ENCODE measurements around the gene TAOK3.

TAOK3 gene

DNA sequence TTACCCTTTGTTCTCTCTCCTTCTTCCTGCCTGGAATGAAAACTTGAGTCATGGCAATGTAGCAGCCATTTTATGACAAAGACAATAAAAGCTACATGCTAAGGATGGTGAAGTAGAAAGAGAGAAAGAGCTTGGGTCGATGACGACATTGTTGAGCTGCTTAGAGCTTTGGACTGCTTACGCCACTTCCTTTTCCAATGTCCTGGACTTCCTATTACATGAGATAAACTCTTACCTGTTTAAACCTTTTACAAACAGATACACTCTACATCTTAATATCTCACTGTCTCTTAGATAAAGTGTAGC lies 166.6 kb downstream of the TAOK3 start:
- no peak for DNase-seq (ENCODE audit: low read depth)

DNA sequence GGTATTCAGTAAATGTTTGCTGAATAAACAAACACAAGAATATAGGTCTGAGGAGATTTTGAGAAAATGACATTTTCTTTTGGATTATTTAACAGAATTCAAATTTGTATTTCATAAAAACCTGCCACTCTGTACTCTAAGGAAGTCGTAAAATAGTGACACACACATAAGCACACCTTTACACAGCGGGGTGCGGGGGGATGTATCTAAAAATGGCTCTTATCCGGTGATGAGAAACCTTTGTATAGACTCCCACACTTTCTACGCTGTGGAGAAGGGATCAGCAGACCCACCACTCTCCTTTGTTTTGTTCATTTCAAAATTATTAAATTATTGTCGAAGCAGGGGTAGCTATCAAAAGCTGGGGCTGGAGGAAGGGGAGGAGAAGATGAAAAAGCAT lies 178.7 kb downstream of the TAOK3 start:
- DNase-seq (ENCODE audit: low read depth) = no peak

DNA sequence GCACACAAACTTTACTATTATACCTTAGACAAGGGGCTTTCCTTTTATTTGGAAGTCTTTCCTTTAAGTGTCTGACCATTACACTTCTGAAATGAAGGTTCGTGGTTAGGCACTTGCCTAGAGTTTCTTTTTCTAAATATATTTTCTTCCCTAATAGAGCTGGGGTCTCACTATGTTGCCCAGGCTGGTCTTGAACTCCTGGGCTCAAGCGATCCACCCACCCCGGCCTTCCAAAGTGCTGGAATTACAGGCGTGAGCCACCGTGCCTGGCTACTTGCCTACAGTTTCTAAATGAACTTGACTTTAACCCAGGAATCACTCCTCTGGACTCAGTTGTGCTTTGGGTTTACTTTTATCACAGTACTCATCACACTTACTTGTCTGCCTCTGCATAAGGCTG lies 179.2 kb downstream of the TAOK3 start:
- DNase-seq (ENCODE audit: low read depth) = no peak

DNA sequence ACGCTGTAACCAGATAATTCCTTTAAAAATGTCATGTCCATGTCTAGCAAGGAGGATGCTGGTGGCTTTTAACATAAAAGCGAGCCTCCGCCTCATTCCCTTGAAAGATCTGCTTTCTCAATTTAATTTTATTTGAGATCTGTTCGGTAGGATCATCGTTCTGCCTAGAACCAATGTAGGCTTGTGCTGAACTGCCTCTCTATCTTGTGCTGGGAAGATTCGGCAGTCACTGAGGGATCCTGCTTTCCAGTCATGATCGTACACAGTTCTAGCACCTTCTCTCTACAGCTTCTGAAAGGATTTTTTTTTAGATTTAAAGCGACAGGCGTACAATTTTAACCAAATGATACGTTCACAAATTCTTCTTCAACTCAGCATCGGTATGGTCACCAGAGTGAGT lies 182.4 kb downstream of the TAOK3 start:
- DNase-seq (ENCODE audit: low read depth) = no peak

- no peak for DNase-seq (ENCODE audit: low read depth)
Observed at GRCh38 chr12:118189741-118190191, 182.9 kb downstream of the TAOK3 start.

GRCh38 chr12:118188690-118189371 lies 183.9 kb downstream of the TAOK3 start:
- no peak for DNase-seq (ENCODE audit: low read depth)

DNA sequence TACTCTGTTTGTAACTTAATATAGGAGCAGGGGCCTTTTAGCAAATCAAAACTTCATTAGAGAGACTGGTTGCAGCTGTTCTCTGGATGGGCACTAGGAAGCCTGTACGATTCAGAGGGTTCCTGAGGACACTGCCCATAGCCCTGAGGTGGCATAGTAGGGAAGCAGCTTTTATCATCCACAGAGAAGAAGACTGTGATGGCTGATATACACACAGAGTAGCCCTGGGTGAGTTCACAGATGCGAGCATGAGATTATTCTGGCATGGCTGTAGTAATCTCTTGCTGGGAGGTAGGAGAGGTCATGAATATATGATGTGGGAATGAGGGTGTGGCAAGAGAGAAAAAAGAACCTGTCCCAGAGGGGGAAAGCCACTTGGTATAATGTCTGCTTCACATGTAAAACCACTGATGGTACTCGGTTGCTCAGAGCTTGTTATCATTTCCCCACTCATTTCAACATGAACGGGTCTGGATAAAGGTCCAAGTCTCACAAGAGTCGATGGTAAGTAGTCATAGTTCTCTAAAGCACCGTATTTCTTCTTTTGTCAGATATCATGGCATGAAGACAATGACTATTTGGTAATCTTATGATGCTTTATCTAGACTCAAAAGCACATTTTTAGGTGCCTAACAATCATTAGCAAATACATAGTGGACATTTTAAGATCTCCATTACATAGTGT lies 184.8 kb downstream of the TAOK3 start:
- DNase-seq (ENCODE audit: low read depth) = no peak

- no peak for DNase-seq (ENCODE audit: low read depth)
Observed at GRCh38 chr12:118185602-118186397, 186.9 kb downstream of the TAOK3 start.

DNA sequence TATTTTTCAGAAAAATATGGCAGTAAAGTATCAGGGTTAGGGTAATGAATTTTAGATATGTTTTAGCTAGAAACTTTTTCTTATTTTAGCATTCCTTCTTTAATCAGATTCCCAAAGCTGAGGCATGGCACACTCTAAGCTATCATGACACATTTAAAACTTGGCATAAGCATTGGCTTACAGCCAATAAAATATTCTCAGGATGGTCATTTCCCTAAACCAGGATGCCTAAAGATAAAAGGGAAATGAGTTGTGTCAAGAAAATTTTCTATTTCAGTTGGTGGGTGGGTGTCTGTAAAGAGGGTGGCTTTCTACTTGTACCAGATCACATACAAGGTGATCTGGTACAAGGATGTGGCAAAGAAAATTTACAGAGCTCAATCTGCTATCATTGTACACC lies 189.0 kb downstream of the TAOK3 start:
- no peak for DNase-seq (ENCODE audit: low read depth)

DNA sequence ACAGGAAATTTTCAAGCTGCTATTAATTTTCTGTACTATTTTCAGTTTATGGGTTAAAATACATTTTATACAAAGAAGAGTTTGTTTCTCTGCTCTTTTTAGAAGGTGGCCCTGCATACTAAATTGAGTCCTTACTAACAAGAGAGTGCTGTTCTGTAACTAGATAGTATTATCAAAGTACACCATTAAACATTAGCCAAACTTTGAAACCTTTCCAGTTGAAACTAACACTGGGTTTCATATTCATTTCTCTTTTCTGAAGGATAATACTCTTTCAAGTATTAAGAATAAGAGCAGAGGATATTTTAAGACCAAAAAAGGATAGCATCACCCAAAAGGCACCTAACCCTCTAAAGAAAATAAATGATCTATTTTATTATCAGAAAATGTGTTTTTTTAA lies 189.6 kb downstream of the TAOK3 start:
- DNase-seq (ENCODE audit: low read depth) = no peak

DNA sequence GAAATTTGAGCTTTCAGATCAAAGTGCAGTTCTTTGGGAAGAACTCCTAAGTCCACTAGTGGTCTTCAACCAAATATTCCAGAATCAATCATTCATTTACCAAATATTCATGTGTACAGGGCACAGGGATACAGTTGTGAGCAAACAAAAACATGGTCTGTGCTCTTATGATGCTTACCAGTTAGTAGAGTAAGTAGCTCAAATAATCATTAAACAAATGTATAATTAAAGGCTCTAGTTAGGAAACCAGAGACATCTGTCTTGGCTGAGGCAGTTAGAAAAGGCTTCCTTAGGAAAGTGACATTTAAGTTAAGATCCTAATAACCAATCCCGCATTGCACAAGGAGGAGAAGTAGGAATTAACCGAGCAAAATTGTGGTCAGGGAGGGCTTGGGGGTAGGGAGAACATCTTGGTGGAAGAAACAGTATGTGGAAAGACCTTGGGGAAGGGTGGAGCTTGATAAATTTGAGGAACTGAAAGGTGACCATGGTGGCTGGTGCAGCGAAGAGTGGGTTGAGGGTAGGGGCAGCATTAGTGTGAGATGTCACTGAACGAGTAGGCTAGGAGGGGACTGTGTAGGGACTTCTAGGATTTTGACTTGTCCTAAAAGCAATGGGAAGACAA lies 196.8 kb downstream of the TAOK3 start:
- DNase-seq (ENCODE audit: low read depth) = no peak

GRCh38 chr12:118166946-118167345 lies 205.8 kb downstream of the TAOK3 start:
- DNase-seq (ENCODE audit: low read depth) = no peak

GRCh38 chr12:118164798-118165486 lies 207.8 kb downstream of the TAOK3 start:
- DNase-seq (ENCODE audit: low read depth) = no peak

GRCh38 chr12:118160536-118160935 lies 212.2 kb downstream of the TAOK3 start:
- DNase-seq (ENCODE audit: low read depth) = no peak

DNA sequence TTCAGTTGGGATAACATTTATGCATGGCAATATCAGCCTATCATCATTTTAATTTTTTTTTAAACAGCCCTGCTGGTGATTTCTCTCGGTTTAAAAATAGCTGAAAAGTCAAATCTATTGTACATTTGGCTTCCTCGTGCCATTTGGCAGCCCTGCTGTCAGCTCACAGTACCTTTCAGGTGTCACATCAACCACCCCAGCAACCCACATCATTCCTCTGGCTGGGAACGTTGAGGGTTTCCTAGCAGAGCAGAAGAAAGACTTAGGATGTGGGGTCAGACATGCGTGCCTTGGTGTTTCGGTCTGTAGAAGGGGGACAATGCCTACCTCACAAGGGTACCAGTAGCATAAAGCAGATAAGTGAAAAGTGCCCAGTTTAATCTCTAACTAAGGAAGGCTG lies 221.0 kb downstream of the TAOK3 start:
- DNase-seq (ENCODE audit: low read depth) = no peak

DNA sequence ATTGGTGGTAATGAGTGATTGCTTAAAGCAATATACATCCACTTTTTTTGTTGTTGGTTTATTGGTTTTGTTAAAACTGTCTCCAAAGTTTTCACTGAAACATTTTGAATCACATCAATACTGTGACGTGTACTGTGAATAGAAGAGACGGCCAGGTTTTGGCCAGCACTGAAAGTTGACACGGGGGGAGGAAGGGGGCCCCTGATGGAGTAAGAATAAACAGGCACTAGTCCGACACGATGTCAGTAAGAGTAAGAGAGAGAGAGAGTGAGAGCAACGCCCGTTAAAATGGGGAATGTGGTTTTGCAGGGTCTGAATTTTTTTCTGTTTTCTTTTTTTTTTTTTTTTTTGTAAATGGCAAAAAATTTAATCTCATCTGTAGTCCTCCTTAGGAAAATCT lies 222.1 kb downstream of the TAOK3 start:
- DNase-seq (ENCODE audit: low read depth) = no peak

DNA sequence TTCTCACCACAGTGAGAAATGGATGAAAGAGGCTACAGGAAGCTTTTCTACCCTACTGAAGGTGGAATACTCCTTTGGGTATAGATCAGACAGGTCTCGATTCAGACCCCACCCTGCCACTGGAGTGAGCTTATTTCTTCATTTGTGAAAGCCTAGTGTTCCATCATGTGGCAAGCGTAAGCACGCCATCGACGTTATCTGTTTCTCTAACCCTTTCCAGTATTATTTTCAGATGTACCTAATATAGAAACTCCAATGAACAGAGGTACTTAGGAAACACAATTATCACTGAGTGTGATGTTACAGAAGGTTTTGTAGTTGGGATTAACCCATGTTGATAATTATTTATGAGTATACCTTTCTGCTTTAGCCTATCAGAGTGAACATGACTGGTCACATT lies 224.4 kb downstream of the TAOK3 start:
- no peak for DNase-seq (ENCODE audit: low read depth)

DNA sequence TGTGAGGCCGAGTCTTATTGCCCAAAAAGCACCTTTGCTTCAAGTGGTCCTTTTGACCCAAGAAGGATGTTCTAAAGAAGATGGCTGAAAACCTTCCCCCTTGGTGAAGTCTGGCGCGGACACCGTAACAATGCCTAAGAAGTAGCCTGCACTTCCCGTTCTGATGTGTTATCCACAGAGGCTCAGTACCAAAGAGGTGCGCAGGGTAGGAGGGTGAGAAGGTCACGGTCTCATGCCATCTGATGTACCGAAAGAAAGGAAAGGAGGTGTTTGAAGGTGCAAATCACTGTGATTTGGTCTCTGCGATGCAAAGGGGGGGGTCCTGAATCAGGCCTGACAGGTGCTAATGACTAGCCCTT lies 226.9 kb downstream of the TAOK3 start:
- DNase-seq (ENCODE audit: low read depth) = no peak

- no peak for DNase-seq (ENCODE audit: low read depth)
Observed at GRCh38 chr12:118145113-118145797, 227.5 kb downstream of the TAOK3 start.

DNA sequence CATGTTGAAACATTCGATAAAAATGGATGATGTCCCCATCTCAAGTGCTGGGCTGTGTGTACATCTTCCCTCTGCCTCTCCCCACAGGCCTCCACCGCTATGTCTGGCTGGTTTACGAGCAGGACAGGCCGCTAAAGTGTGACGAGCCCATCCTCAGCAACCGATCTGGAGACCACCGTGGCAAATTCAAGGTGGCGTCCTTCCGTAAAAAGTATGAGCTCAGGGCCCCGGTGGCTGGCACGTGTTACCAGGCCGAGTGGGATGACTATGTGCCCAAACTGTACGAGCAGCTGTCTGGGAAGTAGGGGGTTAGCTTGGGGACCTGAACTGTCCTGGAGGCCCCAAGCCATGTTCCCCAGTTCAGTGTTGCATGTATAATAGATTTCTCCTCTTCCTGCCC lies 228.2 kb downstream of the TAOK3 start:
- DNase-seq (ENCODE audit: low read depth) = no peak

DNA sequence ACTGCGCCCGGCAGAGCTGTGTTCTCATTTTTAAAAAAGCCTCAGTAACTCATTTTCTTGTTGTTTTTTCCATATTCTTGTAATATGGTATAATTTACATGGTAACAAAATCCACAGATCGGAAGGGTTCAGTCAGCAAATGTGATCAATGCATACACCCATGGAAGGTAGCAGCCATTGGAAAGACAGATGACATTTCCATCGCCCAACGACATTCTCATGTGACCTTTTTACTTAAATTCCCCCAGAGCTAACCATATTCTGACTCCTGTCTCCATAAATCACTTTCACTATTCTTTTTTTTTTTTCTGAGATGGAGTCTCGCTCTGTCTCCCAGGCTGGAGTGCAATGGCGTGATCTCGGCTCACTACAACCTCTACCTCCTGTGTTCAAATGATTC lies 231.9 kb downstream of the TAOK3 start:
- no peak for DNase-seq (ENCODE audit: low read depth)
